ENCODE results near the gene RNF115.
"Not testable (repeated sequence)": the region's sequence is repeated elsewhere in the genome, so short reads cannot be mapped to it uniquely, and the experiment has no call there.

RNF115 gene

DNA sequence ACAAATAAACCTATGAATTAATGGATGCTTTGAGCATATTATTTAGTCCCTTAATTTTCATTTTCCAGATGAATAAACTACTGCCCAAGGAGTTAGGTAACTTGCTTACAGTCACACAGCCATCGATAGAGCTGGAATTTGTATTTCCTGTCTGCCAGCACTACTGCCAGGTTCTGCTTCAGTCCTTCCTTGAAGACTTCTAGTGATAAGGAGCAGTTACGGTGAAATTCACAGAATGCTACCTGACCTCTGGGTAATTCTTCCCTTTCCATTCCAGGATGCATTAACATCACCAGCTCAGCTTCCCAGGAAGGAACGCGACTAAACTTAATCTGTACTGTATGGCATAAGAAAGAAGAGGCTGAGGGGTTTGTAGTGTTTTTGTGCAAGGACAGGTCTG is 93.4 kb downstream of the RNF115 start:
- no peak for DNase-seq (ENCODE audit: low read depth, low spot score)

DNA sequence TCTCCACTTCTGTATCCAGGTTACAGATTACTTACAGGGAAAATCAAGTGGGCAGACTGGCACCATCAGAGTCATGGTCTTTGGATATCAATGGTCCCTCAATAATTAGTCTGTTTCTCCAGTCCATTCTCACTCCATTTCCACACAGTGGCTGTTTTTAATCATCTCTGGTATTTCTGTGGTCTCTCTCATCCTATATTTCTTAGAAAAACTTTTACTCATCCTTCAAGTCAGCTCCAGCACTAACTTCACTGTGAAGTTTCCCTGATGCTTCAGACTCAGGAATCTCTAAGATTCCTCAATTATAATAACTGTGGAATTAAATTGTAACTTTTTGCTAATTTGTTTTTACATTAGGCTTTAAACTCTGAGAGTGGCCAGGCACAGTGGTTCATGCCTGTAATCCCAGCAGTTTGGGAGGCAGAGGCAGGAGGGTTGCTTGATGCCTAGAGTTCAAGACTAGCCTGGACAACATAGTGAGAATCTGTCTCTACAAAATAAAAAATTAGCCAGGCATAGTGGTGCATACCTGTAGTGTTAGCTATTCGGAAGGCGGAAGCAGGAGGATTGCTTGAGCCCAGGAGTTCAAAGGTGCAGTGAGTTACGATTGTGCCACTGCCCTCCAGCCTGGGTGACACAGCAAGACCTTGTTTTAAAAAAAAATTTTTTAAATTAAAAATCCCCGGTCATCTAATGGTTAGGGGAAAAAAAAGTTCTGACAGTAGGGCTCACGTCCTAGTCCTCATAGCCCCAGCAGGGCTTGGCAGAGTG is 94.0 kb downstream of the RNF115 start:
- no peak for DNase-seq (ENCODE audit: low read depth, low spot score)

DNA sequence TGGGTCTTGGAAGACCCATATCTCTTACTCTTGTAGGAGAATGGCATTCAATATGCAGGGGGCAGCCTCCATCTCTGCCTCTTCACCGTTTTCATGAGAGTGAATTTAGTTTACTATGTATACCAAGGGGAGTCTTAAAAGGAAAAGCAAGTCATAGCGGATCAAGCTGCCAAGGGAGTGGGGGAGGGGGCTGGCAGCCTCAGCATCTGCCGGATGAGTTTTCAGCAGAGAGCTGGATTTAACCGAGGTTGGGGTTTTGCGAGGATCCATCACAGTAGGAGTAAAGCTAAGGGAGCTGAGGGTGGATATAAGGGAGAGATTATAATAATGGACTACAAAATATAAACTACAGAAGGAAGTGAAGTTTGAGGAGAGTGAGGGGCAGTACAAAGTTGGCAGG is 94.7 kb downstream of the RNF115 start:
- no peak for DNase-seq (ENCODE audit: low read depth, low spot score)

DNA sequence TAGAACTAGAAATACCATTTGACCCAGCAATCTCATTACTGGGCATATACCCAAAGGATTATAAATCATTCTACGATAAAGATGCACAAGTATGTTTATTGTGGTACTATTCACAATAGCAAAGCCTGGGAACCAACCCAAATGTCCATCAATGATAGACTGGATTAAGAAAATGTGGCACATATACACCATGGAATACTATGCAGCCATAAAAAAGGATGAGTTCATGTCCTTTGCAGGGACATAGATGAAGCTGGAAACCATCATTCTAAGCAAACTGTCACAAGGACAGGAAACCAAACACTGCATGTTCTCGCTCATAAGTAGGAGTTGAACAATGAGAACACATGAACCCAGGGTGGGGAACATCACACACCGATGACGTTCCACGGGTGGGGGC is 97.7 kb downstream of the RNF115 start:
- not testable (repeated sequence) for DNase-seq (ENCODE audit: low read depth, low spot score)

DNA sequence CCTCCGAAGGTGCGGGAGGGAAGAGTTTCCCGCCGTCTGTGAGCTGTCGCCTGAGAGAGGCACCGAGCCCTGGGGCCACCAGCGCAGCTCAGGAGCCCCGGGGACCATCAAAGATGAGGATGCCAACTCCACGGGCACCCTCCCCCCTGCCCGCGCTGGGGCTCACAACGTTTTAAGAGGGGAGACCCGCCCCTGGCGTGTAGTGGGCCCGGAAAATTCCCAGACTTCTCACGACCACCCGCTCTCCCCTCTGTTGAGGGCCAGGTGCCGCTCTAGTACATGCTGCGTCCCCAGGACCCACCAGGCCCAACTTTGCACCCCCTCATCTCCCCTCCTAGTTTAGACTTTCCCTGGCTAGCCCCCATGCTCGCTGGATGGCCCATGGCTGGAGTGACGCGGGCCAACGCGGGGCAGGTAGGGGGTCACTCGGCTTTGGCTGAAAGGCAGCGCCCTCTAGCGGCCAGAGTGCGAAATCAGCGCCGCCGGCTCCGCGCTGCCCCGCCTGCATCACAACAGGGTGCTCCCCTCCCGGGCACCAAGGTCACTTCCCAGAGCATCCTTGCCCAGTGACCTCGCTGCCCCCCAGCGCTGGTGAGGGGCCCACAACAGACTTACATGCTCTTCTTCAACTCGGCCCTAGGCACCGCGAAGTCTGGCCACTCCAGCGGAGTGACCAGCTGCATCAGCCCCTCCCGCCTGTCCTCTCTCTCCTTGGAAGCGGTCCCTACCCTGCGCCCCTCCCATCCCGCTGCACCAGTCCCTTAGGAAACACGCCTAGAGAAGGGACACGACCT is 102.8 kb downstream of the RNF115 start:
- DNase-seq (ENCODE audit: low read depth, low spot score), result peak; percentile 31

DNA sequence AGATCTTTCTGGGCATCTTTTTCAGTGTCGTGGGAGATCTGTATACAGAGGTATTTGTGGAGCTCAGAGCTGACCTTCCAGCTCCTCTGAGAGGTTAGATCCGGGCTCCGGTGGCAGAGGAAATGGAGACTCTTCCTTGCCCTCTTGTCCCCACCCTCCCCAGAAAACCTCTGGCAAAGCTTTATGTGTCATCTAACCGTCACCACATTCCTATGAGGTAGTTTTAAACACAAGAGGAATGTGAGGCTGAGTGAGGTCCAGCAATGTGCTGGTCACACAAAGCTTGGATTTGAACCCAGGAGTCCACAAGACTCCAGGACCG is 103.4 kb downstream of the RNF115 start:
- DNase-seq (ENCODE audit: low read depth, low spot score), result no peak

DNA sequence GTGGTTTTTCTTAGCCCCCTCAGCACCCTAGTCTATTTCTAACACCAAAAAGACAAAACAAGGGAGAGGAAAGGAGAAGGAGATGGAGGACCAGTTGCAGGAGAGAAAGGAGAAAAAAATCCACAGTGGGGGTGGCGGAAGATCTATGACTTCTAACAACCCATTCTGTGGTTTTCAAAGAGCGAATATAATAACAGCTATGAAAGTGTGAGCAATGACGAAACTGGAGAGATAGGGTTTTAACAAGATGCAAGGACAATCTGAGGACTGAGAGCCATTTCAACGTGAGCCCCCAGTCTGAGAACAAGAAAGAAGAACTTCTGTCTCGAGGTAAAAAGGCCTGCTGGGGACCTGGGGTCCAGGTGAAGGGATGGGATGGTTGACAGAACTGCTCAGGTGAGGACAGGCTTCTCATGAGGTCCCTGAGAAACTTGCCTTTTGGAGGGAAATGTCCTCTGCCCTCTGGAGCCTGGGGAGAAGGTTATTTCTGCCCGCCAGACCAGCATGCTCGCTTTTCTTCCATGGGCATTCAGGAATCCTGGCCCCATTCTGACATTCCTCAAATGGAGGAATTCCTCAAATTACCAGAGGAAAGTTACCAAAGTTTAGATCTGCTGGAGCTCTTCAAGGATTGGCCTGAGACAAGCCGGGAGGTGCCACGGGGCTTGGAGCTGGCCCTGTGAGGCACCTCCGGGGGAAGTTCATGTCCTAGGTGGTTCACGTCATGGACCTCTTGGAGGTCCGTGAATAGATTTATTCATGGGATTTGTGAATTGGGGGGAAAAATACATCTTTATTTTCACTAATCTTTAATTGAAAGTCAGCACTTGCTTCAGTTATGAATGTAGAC is 104.4 kb downstream of the RNF115 start, which contains the start of gene CD160:
Gene CD160 (plus strand): TSS at position 270 of the 850 bp plus-strand sequence. CDS start 8,829 bp downstream, outside the sequence.
- DNase-seq (ENCODE audit: low read depth, low spot score), result no peak

DNA sequence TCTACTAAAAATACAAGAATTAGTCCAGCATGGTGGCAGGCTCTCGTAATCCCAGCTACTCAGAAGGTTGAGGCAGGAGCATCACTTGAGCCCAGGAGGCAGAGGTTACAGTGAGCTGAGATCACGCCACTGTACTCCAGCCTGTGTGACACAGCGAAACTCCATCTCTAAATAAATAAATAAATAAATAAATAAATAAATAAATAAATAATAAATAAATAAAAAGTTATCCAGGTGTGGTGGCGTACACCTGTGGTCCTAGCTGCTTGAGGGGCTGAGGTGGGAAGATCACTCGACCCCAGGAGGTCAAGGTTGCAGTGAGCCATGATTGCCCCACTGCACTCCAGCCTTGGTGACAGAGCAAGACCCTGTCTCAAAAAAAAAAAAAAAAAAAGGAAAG is 105.4 kb downstream of the RNF115 start:
- DNase-seq (ENCODE audit: low read depth, low spot score), result not testable (repeated sequence)

DNA sequence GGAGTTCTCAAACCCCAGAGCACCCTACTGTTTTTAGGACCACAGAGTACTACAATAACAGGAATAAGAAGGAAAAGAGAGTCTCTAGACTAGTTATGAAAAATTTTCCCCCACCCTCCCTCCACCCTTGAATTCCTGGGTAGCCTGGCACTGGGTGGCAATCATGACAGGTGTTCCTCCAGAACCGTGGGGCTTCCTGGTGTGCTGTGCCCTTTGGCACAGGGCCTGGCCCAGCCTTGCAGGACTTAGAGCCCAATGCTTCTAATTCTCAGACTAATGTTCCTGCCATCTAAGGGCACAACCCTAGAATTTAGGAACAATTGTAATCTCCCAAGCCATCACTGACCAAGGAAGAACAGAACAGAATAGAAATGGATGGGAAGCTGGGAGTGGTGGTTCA is 106.1 kb downstream of the RNF115 start:
- no peak for DNase-seq (ENCODE audit: low read depth, low spot score)

DNA sequence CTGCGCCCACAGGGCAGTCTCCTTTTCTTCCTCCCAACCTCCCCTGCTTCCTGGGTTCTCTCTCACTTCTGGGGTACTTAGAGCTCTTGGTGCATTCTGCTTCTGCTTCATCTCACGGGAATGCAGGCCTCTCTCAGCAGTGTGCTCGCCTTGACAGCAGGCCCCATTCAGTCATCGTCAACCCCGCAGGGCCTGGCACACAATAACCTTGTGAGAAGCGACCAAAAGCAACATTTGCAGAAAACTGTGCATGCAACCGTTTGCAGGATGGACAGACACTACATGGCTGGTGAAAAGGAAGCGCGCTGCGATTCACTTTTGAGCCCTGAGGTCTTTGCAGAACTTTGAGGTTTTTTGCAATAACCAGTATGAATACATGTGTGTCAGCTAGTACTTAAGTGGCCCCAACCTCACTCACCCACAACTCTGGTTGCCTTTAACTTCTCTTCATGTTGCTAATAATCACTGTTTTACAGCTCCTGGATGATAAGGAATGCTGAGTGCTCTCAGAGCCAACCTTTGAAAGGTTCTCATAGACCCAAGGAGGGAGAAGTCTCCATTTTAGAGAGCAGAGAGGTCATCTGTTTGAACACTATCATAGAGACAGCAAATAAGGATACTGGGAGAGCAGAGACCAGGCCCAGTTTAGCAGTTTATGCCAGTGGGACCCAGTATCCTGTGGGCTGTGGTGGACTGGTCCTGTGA is 107.1 kb downstream of the RNF115 start:
- no peak for DNase-seq (ENCODE audit: low read depth, low spot score)

DNA sequence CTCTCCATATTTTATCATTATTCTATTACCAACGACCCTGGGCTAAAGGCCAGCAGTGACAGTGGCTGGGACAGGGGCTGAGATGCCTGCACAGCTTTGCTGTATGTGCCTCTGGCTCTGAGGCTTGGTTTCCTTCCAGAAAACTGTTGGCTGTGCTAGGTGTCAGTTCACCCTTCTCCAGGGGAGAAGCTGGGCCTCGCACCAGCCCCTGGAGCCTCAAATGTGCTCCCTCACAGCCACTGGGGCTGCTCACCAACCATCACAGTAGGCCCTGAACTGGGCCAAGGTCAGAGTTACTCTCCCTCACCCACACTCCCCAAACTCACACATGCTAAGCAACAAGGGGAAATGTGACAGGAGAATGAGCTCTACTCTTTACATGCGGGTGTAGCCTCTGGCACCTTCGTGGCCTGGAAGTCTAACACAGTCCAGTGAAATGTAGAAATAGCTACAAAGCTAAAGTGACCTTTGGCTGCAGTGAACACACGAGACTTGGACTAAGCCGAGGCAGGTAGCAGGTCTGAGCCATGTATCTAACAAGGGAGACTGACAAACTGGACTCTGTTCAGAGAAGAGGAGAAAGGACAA is 109.3 kb downstream of the RNF115 start:
- DNase-seq (ENCODE audit: low read depth, low spot score), result no peak

DNA sequence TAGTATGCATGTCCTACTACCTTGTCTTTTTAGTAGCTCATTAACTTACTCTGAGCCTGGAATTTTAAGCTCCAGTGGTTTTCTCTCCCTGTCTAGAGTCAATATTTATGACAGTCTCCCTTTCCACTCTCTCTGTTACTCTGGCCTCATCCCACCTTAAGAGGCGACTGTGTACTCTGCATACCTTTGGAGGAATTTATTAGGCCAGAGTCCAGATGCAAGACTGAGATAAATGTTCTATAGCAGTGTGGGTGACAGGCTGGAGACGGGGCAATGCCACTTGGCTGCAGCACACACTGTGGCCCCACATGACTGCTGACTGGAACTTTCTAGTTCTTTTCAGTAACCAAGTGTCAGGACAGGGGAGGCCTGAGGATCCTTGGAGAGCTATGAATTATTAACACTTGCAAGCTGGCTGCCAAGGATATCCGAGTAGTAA is 112.7 kb downstream of the RNF115 start:
- DNase-seq (ENCODE audit: low read depth, low spot score), result no peak

DNA sequence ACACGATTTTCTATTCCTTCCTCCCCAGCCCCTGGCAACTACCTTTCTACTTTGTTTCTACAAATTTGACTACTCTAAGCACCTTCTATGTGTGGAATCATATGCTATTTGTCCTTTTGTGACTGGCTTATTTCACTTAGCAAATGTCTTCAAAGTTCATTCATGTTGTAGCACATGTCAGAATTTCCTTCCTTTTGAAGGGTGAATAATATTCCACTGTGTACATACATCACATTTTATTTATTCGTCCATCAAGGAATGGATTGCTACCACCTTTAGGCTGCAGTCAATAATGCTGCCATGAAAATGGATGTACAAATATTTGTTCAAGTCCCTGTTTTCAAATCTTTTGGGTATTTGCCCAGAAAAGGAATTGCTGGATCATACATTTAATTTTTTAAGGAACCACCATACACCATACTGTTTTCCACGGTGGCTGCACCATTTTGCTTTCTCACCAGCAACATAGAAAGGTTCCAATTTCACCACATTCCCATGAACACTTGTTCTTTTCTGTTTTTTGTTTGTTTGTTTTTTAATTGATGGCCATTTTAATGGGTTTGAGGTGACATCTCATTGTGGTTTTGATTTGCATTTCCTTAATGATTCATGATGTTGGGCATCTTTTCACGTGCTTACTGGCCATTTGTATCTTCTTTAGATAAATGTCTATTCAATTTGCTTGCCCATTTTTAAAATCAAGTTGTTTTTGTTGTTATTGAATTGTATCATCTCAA is 113.4 kb downstream of the RNF115 start:
- no peak for DNase-seq (ENCODE audit: low read depth, low spot score)

DNA sequence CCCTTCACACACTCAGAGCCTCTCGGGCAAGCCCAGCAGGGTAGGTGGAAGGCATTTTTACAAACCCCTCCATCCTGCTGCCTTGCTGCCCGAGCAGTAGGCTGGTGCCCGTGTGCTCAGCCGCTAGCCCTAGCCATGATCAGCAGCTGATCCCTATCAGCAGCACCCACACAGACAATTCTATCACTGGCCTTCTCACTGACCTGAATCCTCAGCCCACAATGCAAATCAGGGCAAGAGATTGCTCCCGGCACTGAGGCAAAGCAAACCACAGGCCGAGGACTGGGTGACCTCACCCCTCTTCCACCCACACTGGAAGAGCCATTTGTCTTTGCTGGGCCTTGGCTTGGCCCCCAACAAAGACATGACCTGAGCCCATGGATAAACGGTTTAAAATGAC is 115.8 kb downstream of the RNF115 start:
- no peak for DNase-seq (ENCODE audit: low read depth, low spot score)

DNA sequence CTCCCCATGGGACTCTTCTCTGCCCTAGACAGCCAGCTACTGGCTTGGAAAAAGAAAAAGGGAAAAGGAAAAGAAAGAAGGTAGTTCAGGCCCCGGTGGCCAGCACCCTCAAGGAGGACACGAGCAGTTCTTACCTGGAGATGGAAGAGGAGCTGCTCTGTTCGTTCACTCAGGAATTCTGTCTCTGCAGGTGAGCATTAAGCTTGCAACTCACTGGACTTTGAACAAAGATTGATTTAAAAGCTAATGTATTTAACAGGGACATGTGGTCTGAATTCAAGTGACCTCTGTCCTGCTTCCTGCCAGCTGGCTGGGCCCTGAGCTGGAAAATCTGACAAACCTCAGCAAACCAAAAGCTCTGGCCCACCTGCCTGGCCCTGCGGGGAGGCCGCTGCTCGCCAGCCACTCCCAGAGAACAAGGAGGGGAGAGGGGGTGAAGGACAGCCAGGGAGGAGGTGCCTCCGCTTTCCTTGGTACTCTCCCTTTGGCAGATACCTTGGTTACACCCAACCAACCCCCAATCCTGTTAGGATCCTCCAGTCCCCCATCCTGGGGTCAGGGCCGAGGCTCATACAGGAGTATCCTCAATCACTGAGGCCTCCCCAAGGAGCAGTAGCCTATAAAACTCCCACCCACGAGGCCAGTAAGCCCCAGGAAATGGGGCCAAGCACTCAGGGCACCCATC is 116.6 kb downstream of the RNF115 start, which contains the start of gene PDZK1:
Gene PDZK1 (minus strand): TSS at position 186 of the 685 bp plus-strand sequence. CDS start 19,347 bp downstream, outside the sequence.
- no peak for DNase-seq (ENCODE audit: low read depth, low spot score)

DNA sequence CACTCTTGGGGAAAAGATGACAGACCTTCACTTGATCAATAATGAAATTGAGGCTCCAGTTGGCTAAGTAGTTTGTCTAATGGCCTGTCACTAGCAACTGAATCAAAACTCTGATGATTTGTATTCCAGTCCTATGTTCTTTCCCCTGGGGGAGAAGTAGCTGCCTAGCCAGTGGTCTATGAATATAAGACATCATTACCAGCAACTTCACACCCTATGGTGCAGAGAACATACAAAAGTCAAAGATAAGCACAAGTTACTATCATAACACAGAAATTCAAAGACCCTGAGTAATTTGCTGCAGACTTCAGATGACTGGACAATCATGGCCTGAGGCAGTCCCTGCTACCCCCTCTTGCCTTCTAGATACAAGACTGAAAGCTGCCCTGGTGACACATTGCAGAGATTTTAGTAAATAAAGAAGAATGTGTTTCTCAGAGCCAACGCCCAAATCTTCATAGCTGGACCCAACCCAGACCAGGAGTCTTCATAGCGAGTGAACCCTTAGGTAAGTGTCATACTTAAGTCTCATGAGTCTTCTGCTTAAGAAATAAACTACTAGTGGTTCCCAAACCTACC is 117.7 kb downstream of the RNF115 start:
- DNase-seq (ENCODE audit: low read depth, low spot score), result no peak

DNA sequence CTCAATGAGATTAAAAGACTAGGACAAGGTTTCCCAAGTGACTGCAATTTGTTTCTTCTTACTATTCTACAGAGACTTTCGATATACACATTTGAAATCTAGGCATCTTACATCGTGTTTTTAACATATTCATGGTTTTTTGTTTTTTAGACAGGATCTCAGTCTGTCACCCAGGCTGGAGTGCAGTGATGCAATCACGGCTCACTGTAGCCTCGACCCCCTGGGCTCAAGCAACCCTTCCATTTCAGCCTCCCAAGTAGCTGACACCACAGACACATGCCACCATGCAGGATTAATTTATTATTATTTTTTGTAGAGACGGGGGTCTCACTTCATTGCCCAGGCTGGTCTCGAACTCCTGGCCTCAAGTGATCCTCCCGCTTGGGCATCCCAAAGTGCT is 118.3 kb downstream of the RNF115 start:
- DNase-seq (ENCODE audit: low read depth, low spot score), result no peak

DNA sequence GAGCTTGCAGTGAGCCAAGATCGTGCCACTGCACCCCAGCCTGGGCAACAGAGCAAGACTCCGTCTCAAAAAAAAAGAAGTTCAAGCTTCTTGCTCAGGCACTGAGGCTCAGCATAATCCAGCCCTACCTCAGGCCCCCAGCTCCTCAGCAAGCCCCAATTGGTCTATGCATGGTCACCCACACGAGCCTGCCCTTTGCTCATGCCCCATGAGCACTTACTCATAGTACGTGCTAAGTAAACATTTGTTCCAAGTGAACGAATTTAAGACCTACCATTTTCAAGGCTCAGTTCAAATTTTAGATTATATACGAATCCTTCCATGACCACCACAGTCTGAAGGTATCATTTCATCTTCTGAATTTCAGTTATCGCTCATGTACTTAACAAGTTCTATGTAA is 121.1 kb downstream of the RNF115 start:
- DNase-seq (ENCODE audit: low read depth, low spot score), result no peak

DNA sequence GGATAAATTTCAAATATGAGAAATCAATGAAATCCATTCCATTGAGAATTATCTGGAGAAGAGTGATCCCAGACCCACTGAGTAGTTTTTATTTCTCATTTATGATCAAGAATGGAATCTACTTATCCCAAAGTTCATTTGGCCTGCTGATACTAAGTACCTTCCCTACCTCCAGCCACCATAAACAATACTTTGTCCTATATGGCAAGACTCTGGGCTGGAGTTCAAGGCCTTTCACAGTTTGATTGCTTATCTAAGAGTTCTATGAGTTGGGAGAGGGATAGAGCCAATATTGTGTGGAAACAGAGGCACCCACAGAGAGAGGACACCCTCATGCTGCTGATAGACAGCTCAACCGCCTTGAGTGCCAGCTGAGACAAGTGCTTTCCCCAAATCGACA is 121.8 kb downstream of the RNF115 start:
- DNase-seq (ENCODE audit: low read depth, low spot score), result no peak

Measured in activated CD4-positive, CD25-positive, alpha-beta regulatory T cell treated with anti-CD3 and anti-CD28 coated beads, Interleukin-2, amount 50 U/mL, for 16 hours (primary cell).